ENCODE data around the gene DPP9. TPM values are rescaled to one million over a fixed set of nuclear protein-coding genes. Genes with fewer than 3 reads are reported as not detected.
A peak's percentile ranks its signal among the peaks of the same experiment; 100 is the strongest.

DPP9 gene
- total RNA-seq, 6 experiments from 2014 or later = 68.4 to 82.2 (median 80.1) TPM

- H3K27ac Mint-ChIP-seq = peak overlapping the region; percentile 94
- H3K27me3 Mint-ChIP-seq (ENCODE audit: insufficient read depth) = peaks cover 8% of the 10 kb centered on the region
- H3K4me3 Mint-ChIP-seq = peak overlapping the region; percentile 74
- peaks cover 35% of the 10 kb centered on the region for H3K4me1 Mint-ChIP-seq (ENCODE audit: low read depth)
- DNase-seq = no peak
- H3K9me3 Mint-ChIP-seq = peaks cover 4% of the 10 kb centered on the region
- TF ChIP-seq CTCF (IDR thresholded peaks at IDR 0.05) = no peak
- H3K36me3 Mint-ChIP-seq (ENCODE audit: low read depth) = peaks cover 42% of the 10 kb centered on the region
These were observed 30.0 kb downstream of the DPP9 start for GRCh38 chr19:4693471-4694121.

GRCh38 chr19:4693078-4693350 lies 30.6 kb downstream of the DPP9 start:
- Mint-ChIP-seq H3K4me1 (ENCODE audit: low read depth) (peaks cover 35% of the 10 kb centered on the region), H3K9me3 (peaks cover 4% of the 10 kb centered on the region), H3K27ac (peak overlapping the region; percentile 94; the same call in 1 of the 2 replicates), H3K36me3 (ENCODE audit: low read depth) (peaks cover 38% of the 10 kb centered on the region), H3K27me3 (ENCODE audit: insufficient read depth) (peaks cover 8% of the 10 kb centered on the region), H3K4me3 (no peak overlapping the region)
- DNase-seq = no peak
- no peak for TF ChIP-seq CTCF (IDR thresholded peaks at IDR 0.05)

GRCh38 chr19:4692251-4693077 lies 31.2 kb downstream of the DPP9 start:
- no peak overlapping the region for H3K4me3 Mint-ChIP-seq
- DNase-seq = no peak
- peaks cover 30% of the 10 kb centered on the region for H3K4me1 Mint-ChIP-seq (ENCODE audit: low read depth)
- H3K9me3 Mint-ChIP-seq = peaks cover 4% of the 10 kb centered on the region
- H3K36me3 Mint-ChIP-seq (ENCODE audit: low read depth) = peaks cover 34% of the 10 kb centered on the region
- no peak overlapping the region for H3K27ac Mint-ChIP-seq
- no peak for TF ChIP-seq CTCF (IDR thresholded peaks at IDR 0.05)
- peaks cover 8% of the 10 kb centered on the region for H3K27me3 Mint-ChIP-seq (ENCODE audit: insufficient read depth)

- H3K27me3 Mint-ChIP-seq (ENCODE audit: insufficient read depth) = peaks cover 8% of the 10 kb centered on the region
- peaks cover 27% of the 10 kb centered on the region for H3K36me3 Mint-ChIP-seq (ENCODE audit: low read depth)
- H3K4me3 Mint-ChIP-seq = no peak overlapping the region
- H3K9me3 Mint-ChIP-seq = peaks cover 4% of the 10 kb centered on the region
- TF ChIP-seq CTCF (IDR thresholded peaks at IDR 0.05) = no peak
- peaks cover 19% of the 10 kb centered on the region for H3K4me1 Mint-ChIP-seq (ENCODE audit: low read depth)
- DNase-seq = no peak
- H3K27ac Mint-ChIP-seq = no peak overlapping the region
These were observed 32.3 kb downstream of the DPP9 start for GRCh38 chr19:4691373-4691772.

DNA sequence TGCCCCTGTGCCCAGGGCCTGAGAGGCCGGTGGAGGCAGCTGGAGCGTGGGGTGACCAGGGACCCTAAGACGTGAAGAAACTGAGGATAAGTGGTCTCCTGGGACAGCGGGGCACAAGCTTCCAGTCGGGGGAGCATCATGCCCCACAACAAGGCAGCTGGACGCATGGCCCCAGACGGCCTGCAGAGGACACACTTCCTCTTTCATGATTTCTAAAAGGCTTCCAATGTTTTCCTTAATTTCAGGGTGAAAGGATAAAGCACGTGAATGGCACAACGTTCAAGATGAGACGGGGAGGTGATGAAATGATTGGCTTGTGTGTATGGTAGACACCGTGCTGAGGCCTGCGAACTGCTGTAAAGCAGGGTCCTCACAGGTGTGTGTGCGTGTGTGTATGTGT lies 33.3 kb downstream of the DPP9 start:
- H3K27me3 Mint-ChIP-seq (ENCODE audit: insufficient read depth) = peaks cover 8% of the 10 kb centered on the region
- H3K9me3 Mint-ChIP-seq = peaks cover 4% of the 10 kb centered on the region
- H3K36me3 Mint-ChIP-seq (ENCODE audit: low read depth) = peaks cover 27% of the 10 kb centered on the region
- peak; percentile 25; the same call in 1 of the 2 replicates for TF ChIP-seq CTCF (IDR thresholded peaks at IDR 0.05)
- H3K4me3 Mint-ChIP-seq = no peak overlapping the region
- H3K27ac Mint-ChIP-seq = peak overlapping the region; percentile 25
- peaks cover 13% of the 10 kb centered on the region for H3K4me1 Mint-ChIP-seq (ENCODE audit: low read depth)
- DNase-seq = no peak
